GM18873 (cell line): ENCODE measurements around the gene FGF4.

Experiments used
- ATAC-seq: cut with Tn5 transposase; IDR thresholded peaks from one replicate; pipeline ENCODE4 v1.9.1; 2021; ENCODE audit warnings: mild to moderate bottlenecking, moderate library complexity, moderate number of reproducible peaks; ENCODE audit not compliant: unreplicated experiment, low FRiP score

The FGF4 gene, protein sequence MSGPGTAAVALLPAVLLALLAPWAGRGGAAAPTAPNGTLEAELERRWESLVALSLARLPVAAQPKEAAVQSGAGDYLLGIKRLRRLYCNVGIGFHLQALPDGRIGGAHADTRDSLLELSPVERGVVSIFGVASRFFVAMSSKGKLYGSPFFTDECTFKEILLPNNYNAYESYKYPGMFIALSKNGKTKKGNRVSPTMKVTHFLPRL

GRCh38 chr11:69775163-69775755 lies at the start of gene FGF4:
Gene FGF4 (minus strand): TSS chr11:69775341. CDS start chr11:69775084, 257 bp downstream.
- ATAC-seq = no peak

- ATAC-seq = no peak
These were observed 48.6 kb upstream of the FGF4 start for GRCh38 chr11:69823641-69824265.

- no peak for ATAC-seq
These were observed 47.7 kb upstream of the FGF4 start for GRCh38 chr11:69822676-69823494.

DNA sequence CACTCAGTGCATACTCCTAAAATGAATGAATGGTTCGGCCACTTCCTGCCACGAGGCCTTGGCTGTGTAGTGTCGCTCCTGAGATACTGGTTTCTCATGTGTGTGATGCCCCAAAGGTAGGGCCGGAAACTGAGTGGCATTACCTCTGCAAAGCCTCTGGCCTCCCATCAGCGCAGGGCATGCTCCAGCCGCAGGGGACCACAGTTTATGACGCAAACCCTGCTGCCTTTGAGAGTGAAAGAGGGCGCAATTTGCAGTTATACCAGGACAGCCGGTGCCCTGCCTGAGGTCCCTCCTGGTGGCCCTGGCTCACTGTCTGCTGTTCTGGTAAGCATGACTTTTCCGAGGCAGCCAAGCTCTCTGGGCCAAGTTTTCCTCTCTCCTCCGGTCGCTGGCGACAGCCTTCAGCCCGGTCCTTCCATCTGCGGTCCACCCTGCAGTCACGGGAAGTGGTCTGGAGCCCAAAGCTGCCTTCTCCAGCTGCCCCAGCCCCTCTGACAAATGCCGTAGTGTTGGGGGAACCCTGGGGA lies 46.4 kb upstream of the FGF4 start:
- no peak for ATAC-seq

DNA sequence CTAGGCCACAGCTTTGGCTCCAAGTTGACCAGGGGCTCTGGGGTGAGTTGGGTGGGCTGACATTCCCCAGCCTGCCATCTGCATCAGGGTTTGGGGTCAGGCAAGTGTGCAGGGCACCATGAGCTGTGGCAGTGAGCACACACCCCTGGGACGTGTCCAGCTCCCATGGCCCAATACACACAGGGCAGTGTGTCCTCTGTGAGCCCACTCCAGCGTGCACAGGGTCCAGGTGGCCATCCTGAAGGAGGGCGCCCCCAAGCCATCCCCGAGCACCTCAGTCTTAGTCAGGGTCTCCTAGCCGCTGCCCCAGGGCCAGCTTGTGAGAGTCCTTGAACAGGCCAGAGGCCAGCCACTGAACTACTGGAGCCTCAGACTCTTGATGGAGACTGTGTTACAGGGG lies 45.3 kb upstream of the FGF4 start:
- no peak for ATAC-seq

GRCh38 chr11:69819541-69820070 lies 44.5 kb upstream of the FGF4 start:
- no peak for ATAC-seq

- no peak for ATAC-seq
These were observed 43.7 kb upstream of the FGF4 start, which contains the start of gene FGF3 for GRCh38 chr11:69818603-69819441. Gene FGF3 (minus strand): TSS chr11:69819416. CDS start chr11:69818933, 483 bp downstream.

DNA sequence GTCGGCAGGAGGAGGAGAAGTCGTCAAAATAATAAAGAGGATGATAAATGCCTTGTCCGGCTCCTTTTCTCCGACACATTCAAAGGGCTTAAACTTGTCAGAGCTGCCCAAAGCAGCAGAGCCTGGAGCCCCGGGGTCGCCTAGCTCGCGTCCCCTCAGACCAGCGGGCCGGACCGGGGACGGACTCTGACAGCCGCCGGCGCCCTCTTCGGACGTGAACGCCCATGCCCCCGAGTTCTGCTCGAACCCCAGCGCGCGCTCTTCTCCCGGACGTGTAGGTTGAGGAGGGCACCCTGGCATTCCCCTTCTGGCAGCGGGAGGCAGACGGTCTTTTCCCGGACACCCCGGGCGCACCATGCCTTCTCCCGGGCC lies 43.1 kb upstream of the FGF4 start:
- ATAC-seq = no peak

DNA sequence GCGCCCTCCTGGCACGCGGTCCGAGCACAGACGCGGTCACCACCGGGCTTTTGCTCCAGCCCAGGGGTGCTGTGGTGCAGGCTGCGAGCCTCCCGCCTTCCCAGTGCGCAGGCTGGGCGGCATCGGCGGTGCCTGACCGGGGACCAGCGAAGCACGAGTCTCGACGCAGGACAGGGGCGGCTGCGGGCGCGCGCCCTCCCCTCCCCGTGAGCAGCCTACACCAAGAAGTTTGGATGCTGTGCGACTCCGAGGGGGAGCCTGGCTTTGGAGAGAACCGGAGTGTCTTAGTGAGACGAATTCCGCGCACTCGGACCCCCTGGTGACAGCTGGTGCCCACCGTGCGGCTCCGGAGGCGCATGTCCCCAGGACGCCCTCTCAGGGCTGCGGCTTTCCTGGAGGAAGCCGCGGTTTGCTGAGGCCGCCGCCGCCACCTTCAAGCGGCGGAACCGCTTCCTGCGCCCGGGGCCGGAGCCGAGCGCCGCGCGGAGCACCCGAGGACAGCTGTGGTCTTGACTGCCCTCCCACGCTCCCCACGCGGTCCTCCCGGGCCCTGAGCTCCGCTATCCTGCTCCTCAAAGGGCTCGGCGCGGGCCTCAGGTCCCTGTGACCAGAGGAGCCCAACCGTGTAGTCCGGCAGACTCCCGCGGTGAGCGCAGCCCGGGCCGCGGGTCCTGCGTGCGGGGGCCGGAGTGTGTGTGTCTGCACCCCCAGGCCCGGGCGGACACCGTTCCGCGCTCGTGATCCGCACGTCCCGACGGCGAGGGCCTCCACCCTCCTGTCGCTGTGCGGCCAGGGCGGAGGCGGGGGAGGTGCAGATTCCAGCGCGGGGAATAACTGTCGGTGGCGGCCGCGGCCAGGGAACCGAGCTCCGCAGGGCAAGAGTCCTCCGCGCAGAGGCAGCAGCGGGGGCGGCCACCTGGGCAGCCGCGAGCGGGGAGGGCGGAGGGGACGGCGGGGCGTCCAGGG lies 42.4 kb upstream of the FGF4 start:
- ATAC-seq = no peak

- ATAC-seq = no peak
These were observed 41.5 kb upstream of the FGF4 start for GRCh38 chr11:69816671-69817070.

- no peak for ATAC-seq
These were observed 40.8 kb upstream of the FGF4 start for GRCh38 chr11:69815973-69816372.

DNA sequence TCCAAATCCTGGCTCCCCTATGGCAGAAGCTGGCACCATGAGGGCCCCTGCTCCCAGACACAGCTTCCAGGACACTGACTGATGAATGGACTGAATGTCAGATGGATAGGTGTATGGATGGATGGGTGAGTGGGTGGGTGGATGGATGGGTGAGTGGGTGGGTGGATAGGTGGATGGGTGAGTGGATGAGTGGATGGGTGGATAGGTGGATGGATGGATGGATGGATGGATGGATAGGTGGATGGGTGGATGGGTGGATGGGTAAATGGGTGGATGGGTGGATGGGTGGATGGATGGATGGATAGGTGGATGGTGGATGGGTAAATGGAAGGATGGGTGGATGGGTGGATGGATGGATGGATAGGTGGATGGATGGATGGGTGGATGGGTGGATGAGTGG lies 39.8 kb upstream of the FGF4 start:
- ATAC-seq = no peak

- ATAC-seq = no peak
These were observed 39.3 kb upstream of the FGF4 start for GRCh38 chr11:69814411-69814810.

DNA sequence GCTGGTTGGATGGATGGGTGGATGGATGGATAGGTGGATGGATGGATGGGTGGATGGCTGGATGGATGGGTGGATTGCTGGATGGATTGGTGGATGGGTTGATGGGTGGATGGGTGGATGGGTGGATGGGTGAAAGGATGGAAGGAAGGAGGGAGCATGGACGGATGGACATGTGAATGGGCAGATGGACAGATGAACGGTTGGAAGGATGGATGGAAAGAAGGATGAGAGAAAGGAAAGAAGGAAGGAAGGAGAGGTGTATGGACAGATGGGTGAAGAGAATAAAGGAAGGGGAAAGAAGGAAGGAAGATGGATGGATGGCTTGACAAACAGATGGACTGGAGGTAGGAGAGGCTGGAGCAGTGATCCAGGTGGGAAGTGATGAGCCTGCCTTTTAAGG lies 38.7 kb upstream of the FGF4 start:
- ATAC-seq = no peak

DNA sequence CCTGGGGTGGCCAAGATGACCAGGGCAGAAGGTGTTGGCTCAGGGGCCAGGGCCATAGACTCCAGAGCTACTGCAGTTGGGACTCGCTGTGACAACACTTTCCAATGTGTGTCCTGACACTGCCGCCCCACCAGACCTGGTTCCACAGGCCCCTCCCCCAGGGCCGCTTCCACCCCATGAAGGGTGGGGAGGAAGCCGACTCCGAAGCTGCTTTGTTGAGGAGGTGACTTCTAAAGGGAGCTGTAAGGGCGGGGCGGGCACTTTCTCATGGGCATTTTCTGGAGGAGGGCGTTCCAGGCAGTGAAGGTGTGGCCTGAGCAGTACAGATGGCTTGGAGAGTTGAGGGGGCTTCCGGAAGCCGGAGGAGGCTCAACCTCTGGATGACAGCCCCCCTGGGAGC lies 37.8 kb upstream of the FGF4 start:
- ATAC-seq = no peak

- no peak for ATAC-seq
These were observed 37.1 kb upstream of the FGF4 start for GRCh38 chr11:69812256-69812655.

GRCh38 chr11:69811431-69811830 lies 36.3 kb upstream of the FGF4 start:
- no peak for ATAC-seq

- no peak for ATAC-seq
These were observed 35.4 kb upstream of the FGF4 start for GRCh38 chr11:69810289-69811118.
